HepG2 (cell line): Measurements from ENCODE around the gene STIM1. TPM values are rescaled to one million over a fixed set of nuclear protein-coding genes. Genes with fewer than 3 reads are reported as not detected.
A peak's percentile ranks its signal among the peaks of the same experiment; 100 is the strongest.

Experiments
- ATAC-seq: fragments of 200-7000 bp; cut with Tn5 transposase; 3 replicates; pipeline ENCODE4 v1.9.1; 2020; ENCODE audit warnings: mild to moderate bottlenecking, moderate library complexity
- BruUV-seq: library from RNA; stranded (reverse); fragments of 400-500 nt; replicated peaks from 2 replicates; lab custom pipeline; 2021; lab: Mats Ljungman, UMichigan
- CTCF ChIA-PET: fragments of 300-600 bp; formaldehyde crosslinking; extraction: SDS; loops from one replicate; lab custom pipeline; 2021; ENCODE audit warnings: low total read pairs, inconsistent platforms, low intra/inter-chr PET ratio; lab: Yijun Ruan, JAX
- POLR2A ChIA-PET: fragments of 350-600 bp; sonication (Branson Sonifier 250); formaldehyde crosslinking; loops from one replicate; lab custom pipeline; 2020; ENCODE audit warnings: antibody characterized with exemption, inconsistent platforms; lab: Yijun Ruan, JAX
- DNase-seq: peaks from one replicate; pipeline ENCODE4 v3.0.0-alpha.2; 2015; ENCODE audit warnings: low spot score
- FAIRE-seq: peaks from 3 replicates; lab custom pipeline; 2011; peaks lifted over from hg19 to GRCh38; lab: Jason Lieb, UNC
- H2AFZ ChIP-seq: one replicate; pipeline ENCODE4 v1.6.1; 2011; ENCODE audit warnings: low read length, inconsistent platforms
- H3K27ac ChIP-seq: fragments of 300-600 bp; 3 replicates; pipeline ENCODE4 v1.8.0; 2011; ENCODE audit warnings: mixed run types, mild to moderate bottlenecking, mixed read lengths, low read length, inconsistent platforms; ENCODE audit not compliant: insufficient read depth; ENCODE audit errors: extremely low read length
- H3K27me3 ChIP-seq, 2 experiments: fragments of 200-600 bp in 1 of 2; 2 replicates in 1 of 2; 3 replicates in 1 of 2; pipeline versions ENCODE4 v1.6.0 to v1.8.0; 2011; ENCODE audit warnings: low read length in 2 of 2, mild to moderate bottlenecking in 2 of 2, moderate library complexity in 2 of 2, inconsistent platforms in 1 of 2; ENCODE audit not compliant: insufficient read depth in 2 of 2, control insufficient read depth in 1 of 2
- H3K36me3 ChIP-seq, 2 experiments: fragments of 200-600 bp in 1 of 2; replicated peaks in 1 of 2; 2 replicates in 1 of 2; 3 replicates in 1 of 2; pipeline versions ENCODE4 v1.5.1 to v1.8.0; 2011; ENCODE audit warnings: low read length in 2 of 2, inconsistent platforms in 1 of 2; ENCODE audit not compliant: insufficient read depth in 2 of 2, control insufficient read depth in 1 of 2
- H3K4me1 ChIP-seq: 2 replicates; pipeline ENCODE4 v1.5.1; 2012; ENCODE audit warnings: low read length, inconsistent platforms; ENCODE audit not compliant: insufficient read depth
- H3K4me2 ChIP-seq: 2 replicates; pipeline ENCODE4 v1.6.0; 2011; ENCODE audit warnings: low read depth, low read length, inconsistent platforms
- H3K4me3 ChIP-seq, 3 experiments: fragments of 200-600 bp in 1 of 3; sonication (generic), shearing (Covaris generic) in 1 of 3; replicated peaks in 1 of 3; 2 replicates each; pipeline ENCODE4 v1.5.1; 2011 to 2016; ENCODE audit warnings: low read length in 3 of 3, inconsistent platforms in 2 of 3, low read depth in 2 of 3, mild to moderate bottlenecking in 2 of 3, control low read depth in 1 of 3, mixed read lengths in 1 of 3; ENCODE audit not compliant: insufficient read depth in 1 of 3
- H3K79me2 ChIP-seq: one replicate; pipeline ENCODE4 v1.6.1; 2011; ENCODE audit warnings: low read length, inconsistent platforms; ENCODE audit not compliant: insufficient read depth
- H3K9ac ChIP-seq: 2 replicates; pipeline ENCODE4 v1.6.0; 2011; ENCODE audit warnings: mild to moderate bottlenecking, low read depth, low read length, inconsistent platforms; ENCODE audit not compliant: insufficient read depth
- H3K9me3 ChIP-seq: 2 replicates; pipeline ENCODE4 v1.5.1; 2012; ENCODE audit warnings: mild to moderate bottlenecking, low read length
- H4K20me1 ChIP-seq: 2 replicates; pipeline ENCODE4 v1.6.0; 2011; ENCODE audit warnings: inconsistent platforms, mild to moderate bottlenecking, low read length, moderate library complexity; ENCODE audit not compliant: insufficient read depth
- ADNP ChIP-seq: sonication (generic); formaldehyde crosslinking; IDR thresholded peaks from 2 replicates; pipeline ENCODE4 v1.4.0; 2020; ENCODE audit warnings: missing genetic modification reagents
- ARNT ChIP-seq: fragments of 450-650 bp; IDR thresholded peaks from 2 replicates; pipeline ENCODE4 v1.6.1; 2017
- HCFC1 ChIP-seq: fragments of 150-350 bp; IDR thresholded peaks from 2 replicates; pipeline ENCODE4 v1.6.1; 2014; ENCODE audit warnings: low read depth, low read length
- KAT2B ChIP-seq: fragments of 150-350 bp; IDR thresholded peaks from 2 replicates; pipeline ENCODE4 v1.6.1; 2014; ENCODE audit warnings: low read depth, low read length, borderline replicate concordance
- NCOA5 ChIP-seq: sonication (generic); formaldehyde crosslinking; IDR thresholded peaks from 2 replicates; pipeline ENCODE4 v1.4.0; 2020; ENCODE audit warnings: missing genetic modification reagents
- NFRKB ChIP-seq: fragments of 450-650 bp; IDR thresholded peaks from 2 replicates; pipeline ENCODE4 v1.6.1; 2017
- NFYB ChIP-seq: sonication (generic); formaldehyde crosslinking; IDR thresholded peaks from 2 replicates; pipeline ENCODE4 v1.4.0; 2020; ENCODE audit warnings: missing genetic modification reagents
- RBAK ChIP-seq: sonication (generic); formaldehyde crosslinking; IDR thresholded peaks from 2 replicates; pipeline ENCODE4 v1.5.1; 2020; ENCODE audit warnings: mild to moderate bottlenecking, missing genetic modification reagents
- RXRA ChIP-seq: sonication (generic); formaldehyde crosslinking; IDR thresholded peaks from 2 replicates; pipeline ENCODE4 v1.5.1; 2020; ENCODE audit warnings: missing genetic modification reagents
- RXRB ChIP-seq: IDR thresholded peaks from 2 replicates; pipeline ENCODE4 v1.6.1; 2016; ENCODE audit warnings: borderline replicate concordance, missing genetic modification reagents, missing compliant biosample characterization
- SCMH1 ChIP-seq: sonication (generic); formaldehyde crosslinking; IDR thresholded peaks from 2 replicates; pipeline ENCODE4 v1.9.0; 2021; ENCODE audit warnings: missing genetic modification reagents, mild to moderate bottlenecking, borderline replicate concordance
- SUZ12 ChIP-seq: fragments of 150-350 bp; IDR thresholded peaks from 2 replicates; pipeline ENCODE4 v1.6.1; 2014; ENCODE audit warnings: low read depth, low read length
- ZNF10 ChIP-seq: sonication (generic); formaldehyde crosslinking; IDR thresholded peaks from 2 replicates; pipeline ENCODE4 v1.4.0; 2020; ENCODE audit warnings: mild to moderate bottlenecking, low read depth, missing genetic modification reagents, borderline replicate concordance
- ZNF607 ChIP-seq: sonication (generic); formaldehyde crosslinking; IDR thresholded peaks from 2 replicates; pipeline ENCODE4 v1.5.1; 2020; ENCODE audit warnings: missing genetic modification reagents, mild to moderate bottlenecking, borderline replicate concordance
- ZNF737 ChIP-seq: sonication (generic); formaldehyde crosslinking; IDR thresholded peaks from 2 replicates; pipeline ENCODE4 v1.5.0; 2020; ENCODE audit warnings: missing genetic modification reagents, mild to moderate bottlenecking, borderline replicate concordance
- ZNF878 ChIP-seq: sonication (generic); formaldehyde crosslinking; IDR thresholded peaks from 2 replicates; pipeline ENCODE4 v1.8.1; 2023; ENCODE audit warnings: mild to moderate bottlenecking, missing genetic modification reagents, moderate library complexity
- WGBS: methylation state at CpG from one replicate; pipeline ENCODE4 v1.1.6; 2017; ENCODE audit warnings: low lambda C conversion rate; 5-methylcytosine and 5-hydroxymethylcytosine counted together
- in situ Hi-C: cut with HindIII; loops from 2 replicates; pipeline ENCODE4 v1.10.0; 2017; ENCODE audit warnings: low pct_unique_long_range_greater_than_20kb; ENCODE audit not compliant: extremely low pct_ligation_motif_present
- intact Hi-C: fragments of 100-400 bp; cut with micrococcal nuclease; formaldehyde crosslinking; loops from one replicate; pipeline ENCODE4 v1.10.0; 2022; ENCODE audit not compliant: unreplicated experiment
- polyA plus RNA-seq, 8 experiments: library from polyadenylated mRNA; depleted of rRNA in 3 of 8; stranded (reverse) in 7 of 8; unstranded in 1 of 8; fragments of >200 nt; fragmentation: Illumina TruSeq in 4 of 8; extraction: Trizol in 4 of 8; gene quantifications; 2 replicates each; pipeline versions ENCODE4 v1.2.1 to v1.2.3, GENCODE V29; 2011 to 2016; ENCODE audit warnings: low read depth in 4 of 8, missing spikeins in 1 of 8, mixed read lengths in 1 of 8; ENCODE audit not compliant: insufficient read depth in 1 of 8
- total RNA-seq, 5 experiments: library from RNA; depleted of rRNA; stranded (reverse); fragments of >200 nt; fragmentation: Illumina TruSeq; extraction: Trizol; gene quantifications; 2 replicates each; pipeline ENCODE4 v1.2.3, GENCODE V29; 2016; ENCODE audit warnings: low read depth in 1 of 5
- TF ChIP-seq, protein P1 (sequence below): sonication (generic); formaldehyde crosslinking; IDR thresholded peaks from 2 replicates; pipeline ENCODE4 v1.5.0; 2020; ENCODE audit warnings: missing genetic modification reagents
- TF ChIP-seq, protein P2 (sequence below): IDR thresholded peaks from 2 replicates; pipeline ENCODE4 v1.6.1; 2016; ENCODE audit warnings: mild to moderate bottlenecking
- TF ChIP-seq, protein P3 (sequence below): sonication (generic); formaldehyde crosslinking; IDR thresholded peaks from 2 replicates; pipeline ENCODE4 v1.5.0; 2020; ENCODE audit warnings: missing genetic modification reagents

STIM1 gene
- total and polyA plus RNA-seq, 2 of the 13 experiments (the other 11 are each of a cell fraction or from before 2014, with no cell fraction given), result 19.2 to 28.5 TPM

DNA sequence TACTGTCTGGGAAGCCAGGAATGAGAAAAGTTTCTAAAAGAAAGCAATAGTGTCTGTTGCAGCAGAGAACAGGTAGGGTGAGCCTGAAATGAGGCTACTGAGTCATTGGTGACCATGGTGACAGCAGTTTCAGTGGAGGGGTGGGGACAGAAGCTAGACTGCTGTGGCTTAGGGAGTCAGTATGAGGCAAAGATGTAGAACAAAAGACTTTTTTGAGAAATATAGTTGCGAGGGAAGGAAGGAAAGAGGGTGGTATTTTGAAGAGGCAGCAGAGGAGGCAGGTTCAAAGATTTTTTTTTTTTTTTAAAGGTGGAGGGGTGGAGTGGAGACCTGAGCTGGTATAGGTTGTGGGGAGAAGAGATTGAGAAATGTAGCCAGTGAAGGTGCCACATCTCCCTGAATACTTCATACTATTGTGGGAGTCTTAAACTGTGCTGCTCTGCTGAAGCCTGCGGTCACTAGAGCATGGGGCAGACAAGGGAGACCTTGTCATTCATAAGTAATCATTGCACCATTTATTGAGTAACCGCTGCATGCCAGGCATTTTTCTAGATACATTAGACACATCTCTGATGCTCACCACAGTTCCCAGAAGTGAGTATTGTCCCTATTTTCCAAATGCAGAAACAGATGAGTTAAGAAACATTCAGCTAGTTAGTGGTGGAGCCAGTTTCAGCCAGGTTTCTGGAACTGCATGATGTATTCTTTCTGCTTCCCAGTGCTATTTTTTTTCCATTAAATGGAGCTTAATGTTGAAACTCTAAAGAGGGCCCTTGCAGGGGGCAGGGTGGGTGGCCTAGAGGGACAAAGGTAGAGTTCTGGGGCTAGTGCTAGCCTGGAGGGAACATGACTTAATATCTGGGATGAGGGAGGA lies 49.9 kb downstream of the STIM1 start (continued):
- TF ChIP-seq SCMH1 (no peak), RXRB (CRISPR knock-in tag) (peak; percentile 92)
- TF ChIP-seq, protein P1, sequence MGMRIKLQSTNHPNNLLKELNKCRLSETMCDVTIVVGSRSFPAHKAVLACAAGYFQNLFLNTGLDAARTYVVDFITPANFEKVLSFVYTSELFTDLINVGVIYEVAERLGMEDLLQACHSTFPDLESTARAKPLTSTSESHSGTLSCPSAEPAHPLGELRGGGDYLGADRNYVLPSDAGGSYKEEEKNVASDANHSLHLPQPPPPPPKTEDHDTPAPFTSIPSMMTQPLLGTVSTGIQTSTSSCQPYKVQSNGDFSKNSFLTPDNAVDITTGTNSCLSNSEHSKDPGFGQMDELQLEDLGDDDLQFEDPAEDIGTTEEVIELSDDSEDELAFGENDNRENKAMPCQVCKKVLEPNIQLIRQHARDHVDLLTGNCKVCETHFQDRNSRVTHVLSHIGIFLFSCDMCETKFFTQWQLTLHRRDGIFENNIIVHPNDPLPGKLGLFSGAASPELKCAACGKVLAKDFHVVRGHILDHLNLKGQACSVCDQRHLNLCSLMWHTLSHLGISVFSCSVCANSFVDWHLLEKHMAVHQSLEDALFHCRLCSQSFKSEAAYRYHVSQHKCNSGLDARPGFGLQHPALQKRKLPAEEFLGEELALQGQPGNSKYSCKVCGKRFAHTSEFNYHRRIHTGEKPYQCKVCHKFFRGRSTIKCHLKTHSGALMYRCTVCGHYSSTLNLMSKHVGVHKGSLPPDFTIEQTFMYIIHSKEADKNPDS (CRISPR knock-in tag), result 0 out of 2 replicates have a peak, but pooled peaks have one; percentile 43

DNA sequence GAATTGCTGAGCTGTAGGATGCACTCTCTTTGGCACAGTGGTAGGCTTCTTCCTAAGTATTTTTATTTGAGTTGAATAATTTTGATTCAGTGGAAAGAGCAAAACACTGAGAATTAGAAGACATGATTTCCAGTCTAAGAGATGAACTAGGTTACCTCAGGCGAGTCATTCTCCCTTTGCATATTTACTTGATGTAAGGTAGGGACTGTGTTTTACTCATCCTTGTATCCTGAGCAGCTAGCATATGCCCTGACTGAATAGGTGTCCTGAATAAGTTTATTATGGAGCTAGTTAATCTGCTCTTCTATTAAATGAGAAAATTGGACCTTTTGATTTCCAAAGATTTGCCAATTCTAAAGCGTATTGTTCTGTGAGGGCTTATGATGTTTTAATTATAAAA lies 50.7 kb downstream of the STIM1 start:
- no peak for DNase-seq
- peaks cover 80% of the 10 kb centered on the region for H3K4me1 ChIP-seq

More for the DNA sequence above, 50.7 kb downstream of the STIM1 start:
- intact Hi-C loops, result no loop called here
- H3K9ac ChIP-seq, result peak overlapping the region; percentile 49
- ChIA-PET CTCF (no interaction called here), POLR2A (interaction anchor here (0.7 to 3.2 kb wide), 20 partner anchors 9 to 138 kb away, joined by 3 to 33 read pairs (median 5); partner anchors contain the start of gene STIM1)
- H3K4me2 ChIP-seq, result peak overlapping the region; percentile 75
- H2AFZ ChIP-seq, result no peak overlapping the region
- peak overlapping the region in 2 of 3 experiments; percentile 3 to 28; a peak in 3 of 6 replicates for H3K4me3 ChIP-seq
- ATAC-seq, result no peak
- H3K79me2 ChIP-seq, result peaks cover 56% of the 10 kb centered on the region
- H3K27me3 ChIP-seq, result no peaks in the 10 kb centered on the region
- H3K36me3 ChIP-seq, result no peaks in the 10 kb centered on the region
- WGBS, result 93% methylated on average over 2 of the region's 2 CpGs
- TF ChIP-seq ZNF737 (CRISPR knock-in tag), result no peak
- TF ChIP-seq RBAK (CRISPR knock-in tag), result no peak
- no peak for TF ChIP-seq ZNF607 (CRISPR knock-in tag)
- TF ChIP-seq RXRA (CRISPR knock-in tag), result no peak
- TF ChIP-seq NFRKB, result no peak
- TF ChIP-seq SUZ12, result no peak
- no peak for TF ChIP-seq HCFC1
- TF ChIP-seq ZNF878 (CRISPR knock-in tag), result no peak
- no peak for TF ChIP-seq NFYB (CRISPR knock-in tag)
- TF ChIP-seq, protein P2, sequence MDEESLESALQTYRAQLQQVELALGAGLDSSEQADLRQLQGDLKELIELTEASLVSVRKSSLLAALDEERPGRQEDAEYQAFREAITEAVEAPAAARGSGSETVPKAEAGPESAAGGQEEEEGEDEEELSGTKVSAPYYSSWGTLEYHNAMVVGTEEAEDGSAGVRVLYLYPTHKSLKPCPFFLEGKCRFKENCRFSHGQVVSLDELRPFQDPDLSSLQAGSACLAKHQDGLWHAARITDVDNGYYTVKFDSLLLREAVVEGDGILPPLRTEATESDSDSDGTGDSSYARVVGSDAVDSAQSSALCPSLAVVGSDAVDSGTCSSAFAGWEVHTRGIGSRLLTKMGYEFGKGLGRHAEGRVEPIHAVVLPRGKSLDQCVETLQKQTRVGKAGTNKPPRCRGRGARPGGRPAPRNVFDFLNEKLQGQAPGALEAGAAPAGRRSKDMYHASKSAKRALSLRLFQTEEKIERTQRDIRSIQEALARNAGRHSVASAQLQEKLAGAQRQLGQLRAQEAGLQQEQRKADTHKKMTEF (CRISPR knock-in tag), result no peak
- TF ChIP-seq KAT2B, result no peak
- no peak for TF ChIP-seq NCOA5 (CRISPR knock-in tag)
- TF ChIP-seq RXRB (CRISPR knock-in tag), result no peak
- TF ChIP-seq ARNT, result no peak
- TF ChIP-seq, protein P3, sequence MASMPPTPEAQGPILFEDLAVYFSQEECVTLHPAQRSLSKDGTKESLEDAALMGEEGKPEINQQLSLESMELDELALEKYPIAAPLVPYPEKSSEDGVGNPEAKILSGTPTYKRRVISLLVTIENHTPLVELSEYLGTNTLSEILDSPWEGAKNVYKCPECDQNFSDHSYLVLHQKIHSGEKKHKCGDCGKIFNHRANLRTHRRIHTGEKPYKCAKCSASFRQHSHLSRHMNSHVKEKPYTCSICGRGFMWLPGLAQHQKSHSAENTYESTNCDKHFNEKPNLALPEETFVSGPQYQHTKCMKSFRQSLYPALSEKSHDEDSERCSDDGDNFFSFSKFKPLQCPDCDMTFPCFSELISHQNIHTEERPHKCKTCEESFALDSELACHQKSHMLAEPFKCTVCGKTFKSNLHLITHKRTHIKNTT, result no peak
- no peak for TF ChIP-seq ADNP (CRISPR knock-in tag)
- TF ChIP-seq ZNF10 (CRISPR knock-in tag), result no peak
- H3K27ac ChIP-seq, result peak overlapping the region; percentile 94
- in situ Hi-C loops, result no loop called here
- H3K9me3 ChIP-seq, result no peaks in the 10 kb centered on the region
- H4K20me1 ChIP-seq, result no peaks in the 10 kb centered on the region
- no peak for FAIRE-seq
- TSS peak; percentile 81 for BruUV-seq
